Measurements from ENCODE around the gene PUDP. TPM values are rescaled to one million over a fixed set of nuclear protein-coding genes. Genes with fewer than 3 reads are reported as not detected.
"Not testable (repeated sequence)": the region's sequence is repeated elsewhere in the genome, so short reads cannot be mapped to it uniquely, and the experiment has no call there.

Gene PUDP
- total RNA-seq, 4 donors from 2014 or later, result 15.9 to 38.0 (median 23.9) TPM

DNA sequence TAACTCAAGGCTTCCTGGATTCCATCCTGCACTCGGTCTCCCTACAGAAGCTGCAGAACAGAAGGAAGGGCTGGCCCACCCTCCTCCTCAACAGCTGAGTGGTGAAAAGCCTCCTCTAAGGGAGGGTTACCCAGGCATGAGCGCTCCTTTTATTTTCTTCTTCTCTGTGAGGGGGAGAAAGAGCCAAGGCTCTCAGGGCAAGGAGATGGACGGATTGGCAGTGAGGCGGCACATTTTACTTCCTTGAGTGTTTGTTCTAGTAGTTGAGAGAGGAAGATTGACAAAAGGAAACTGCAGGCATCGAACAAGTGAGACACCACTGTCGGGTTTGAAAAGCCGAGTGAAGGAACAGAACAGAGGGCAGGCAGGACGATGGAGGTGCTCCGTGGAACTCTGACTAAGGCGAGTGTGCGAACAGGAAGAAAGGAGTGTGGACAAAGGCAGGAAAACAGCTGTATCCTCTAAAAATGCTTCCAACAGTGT lies 38.9 kb downstream of the PUDP start:
- DNase-seq, result no peak
- peaks cover 0 to 4% (median 0%) of the 10 kb centered on the region in 4 donors for H3K4me1 ChIP-seq
- no peak overlapping the region for H3K27ac ChIP-seq
- no peaks in the 10 kb centered on the region for H3K27me3 ChIP-seq
- no peaks in the 10 kb centered on the region for H3K9me3 ChIP-seq
- H3K4me3 ChIP-seq, result peak overlapping the region in 1 of 4 donors; percentile 14
- no peaks in the 10 kb centered on the region for H3K36me3 ChIP-seq
- TF ChIP-seq, protein P1, sequence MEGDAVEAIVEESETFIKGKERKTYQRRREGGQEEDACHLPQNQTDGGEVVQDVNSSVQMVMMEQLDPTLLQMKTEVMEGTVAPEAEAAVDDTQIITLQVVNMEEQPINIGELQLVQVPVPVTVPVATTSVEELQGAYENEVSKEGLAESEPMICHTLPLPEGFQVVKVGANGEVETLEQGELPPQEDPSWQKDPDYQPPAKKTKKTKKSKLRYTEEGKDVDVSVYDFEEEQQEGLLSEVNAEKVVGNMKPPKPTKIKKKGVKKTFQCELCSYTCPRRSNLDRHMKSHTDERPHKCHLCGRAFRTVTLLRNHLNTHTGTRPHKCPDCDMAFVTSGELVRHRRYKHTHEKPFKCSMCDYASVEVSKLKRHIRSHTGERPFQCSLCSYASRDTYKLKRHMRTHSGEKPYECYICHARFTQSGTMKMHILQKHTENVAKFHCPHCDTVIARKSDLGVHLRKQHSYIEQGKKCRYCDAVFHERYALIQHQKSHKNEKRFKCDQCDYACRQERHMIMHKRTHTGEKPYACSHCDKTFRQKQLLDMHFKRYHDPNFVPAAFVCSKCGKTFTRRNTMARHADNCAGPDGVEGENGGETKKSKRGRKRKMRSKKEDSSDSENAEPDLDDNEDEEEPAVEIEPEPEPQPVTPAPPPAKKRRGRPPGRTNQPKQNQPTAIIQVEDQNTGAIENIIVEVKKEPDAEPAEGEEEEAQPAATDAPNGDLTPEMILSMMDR (IDR thresholded peaks at IDR 0.05), result no peak
- TF ChIP-seq POLR2A (IDR thresholded peaks at IDR 0.05), result no peak

DNA sequence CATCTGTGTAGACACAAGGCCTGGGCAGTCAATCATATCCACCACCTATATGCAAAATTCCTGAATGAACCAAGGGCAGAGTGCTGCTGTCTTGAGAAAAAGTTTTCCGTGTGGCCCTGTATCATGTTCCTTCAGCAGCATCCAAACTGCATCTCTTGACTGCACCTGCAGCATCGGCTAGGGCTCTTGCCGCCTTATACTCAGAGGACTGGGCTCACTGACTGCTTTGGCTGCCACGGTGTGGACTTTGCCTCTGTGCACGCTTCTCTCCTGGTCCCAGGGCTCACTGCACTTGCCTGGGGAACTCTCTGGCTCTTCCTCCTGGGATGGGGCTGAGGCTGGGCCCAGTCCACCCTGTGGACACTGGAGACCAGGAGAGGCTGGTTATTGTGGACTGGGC lies 39.9 kb downstream of the PUDP start:
- TF ChIP-seq POLR2A (IDR thresholded peaks at IDR 0.05), result no peak
- TF ChIP-seq, protein P1 (IDR thresholded peaks at IDR 0.05), result no peak
- Histone ChIP-seq H3K36me3 (no peaks in the 10 kb centered on the region), H3K9me3 (no peaks in the 10 kb centered on the region), H3K4me1 (peaks cover 0 to 4% (median 0%) of the 10 kb centered on the region in 4 donors), H3K27ac (no peak overlapping the region), H3K27me3 (no peaks in the 10 kb centered on the region), H3K4me3 (no peak overlapping the region)
- peak in 2 of 3 donors; percentile 58 to 59 for DNase-seq

DNA sequence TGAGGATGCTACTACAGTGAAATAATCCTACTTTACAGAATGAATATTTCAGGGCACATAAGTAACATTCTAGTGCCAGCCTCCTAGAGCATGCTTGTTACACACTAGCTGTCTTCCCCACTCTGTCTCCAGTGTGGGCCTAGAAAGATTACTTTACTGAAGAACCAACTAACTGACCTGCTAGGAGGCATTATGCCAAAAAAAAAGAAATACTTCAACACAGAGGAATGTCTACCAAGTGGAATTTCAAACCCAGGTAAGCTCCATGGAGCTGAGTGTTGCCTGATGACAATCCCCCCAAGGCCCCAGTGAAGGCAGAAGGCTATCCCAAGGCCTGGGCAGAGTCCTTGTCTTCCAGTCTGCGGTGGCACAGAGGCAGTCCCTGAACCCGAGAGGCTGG lies 41.3 kb downstream of the PUDP start:
- peaks cover 0 to 4% (median 0%) of the 10 kb centered on the region in 4 donors for H3K4me1 ChIP-seq
- no peaks in the 10 kb centered on the region for H3K27me3 ChIP-seq
- no peak for TF ChIP-seq POLR2A (IDR thresholded peaks at IDR 0.05)
- H3K4me3 ChIP-seq, result no peak overlapping the region
- no peaks in the 10 kb centered on the region for H3K9me3 ChIP-seq
- no peak for DNase-seq
- H3K36me3 ChIP-seq, result no peaks in the 10 kb centered on the region
- no peak overlapping the region for H3K27ac ChIP-seq

DNA sequence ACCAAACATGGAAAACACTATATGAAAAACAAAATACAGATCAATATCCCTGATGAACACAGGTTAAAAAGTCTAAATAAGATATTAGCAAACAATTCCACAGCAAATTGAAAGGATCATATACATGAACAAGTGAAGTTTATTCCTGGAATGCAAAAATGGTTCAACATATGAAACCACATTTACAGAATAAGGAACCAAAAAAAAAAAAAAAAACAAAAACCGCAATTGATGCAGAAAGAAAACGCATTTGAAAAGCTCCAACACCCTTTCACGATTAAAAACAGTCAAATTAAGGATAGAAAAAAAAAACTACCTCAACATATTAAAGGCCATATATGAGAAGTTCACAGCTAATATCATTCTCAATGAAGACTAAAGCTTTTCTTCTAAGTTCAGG lies 45.8 kb downstream of the PUDP start:
- TF ChIP-seq POLR2A (IDR thresholded peaks at IDR 0.05), result no peak
- TF ChIP-seq, protein P1 (IDR thresholded peaks at IDR 0.05), result no peak
- no peaks in the 10 kb centered on the region for H3K27me3 ChIP-seq
- no peak for DNase-seq

DNA sequence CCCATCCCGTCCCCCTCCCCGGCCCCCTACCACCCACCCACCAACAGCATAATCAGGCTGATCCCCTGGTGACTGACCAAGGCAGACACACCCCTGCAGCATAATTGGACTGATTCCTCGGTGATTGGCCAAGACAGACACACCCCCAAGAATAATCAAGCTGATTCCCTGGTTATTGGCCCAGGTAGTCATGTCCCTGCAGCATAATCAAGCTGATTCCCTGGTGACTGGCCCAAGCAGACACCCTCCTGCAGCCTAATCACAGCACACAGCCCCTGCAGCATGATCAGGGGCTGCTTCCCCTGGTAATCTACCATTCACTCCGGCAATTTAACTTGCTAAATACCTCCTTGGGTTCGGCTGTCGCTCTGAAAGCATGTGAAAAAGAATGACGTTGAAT lies 47.9 kb downstream of the PUDP start:
- no peaks in the 10 kb centered on the region for H3K27me3 ChIP-seq
- no peaks in the 10 kb centered on the region for H3K4me1 ChIP-seq
- DNase-seq, result no peak
- H3K36me3 ChIP-seq, result no peaks in the 10 kb centered on the region
- TF ChIP-seq, protein P1 (IDR thresholded peaks at IDR 0.05), result no peak
- no peak for TF ChIP-seq POLR2A (IDR thresholded peaks at IDR 0.05)
- no peak overlapping the region for H3K27ac ChIP-seq
- no peak overlapping the region for H3K4me3 ChIP-seq
- H3K9me3 ChIP-seq, result no peaks in the 10 kb centered on the region

More for the DNA sequence above, 45.8 kb downstream of the PUDP start:
- no peaks in the 10 kb centered on the region for H3K36me3 ChIP-seq
- no peak overlapping the region for H3K4me3 ChIP-seq
- H3K9me3 ChIP-seq, result no peaks in the 10 kb centered on the region
- H3K4me1 ChIP-seq, result no peaks in the 10 kb centered on the region
- no peak overlapping the region for H3K27ac ChIP-seq

DNA sequence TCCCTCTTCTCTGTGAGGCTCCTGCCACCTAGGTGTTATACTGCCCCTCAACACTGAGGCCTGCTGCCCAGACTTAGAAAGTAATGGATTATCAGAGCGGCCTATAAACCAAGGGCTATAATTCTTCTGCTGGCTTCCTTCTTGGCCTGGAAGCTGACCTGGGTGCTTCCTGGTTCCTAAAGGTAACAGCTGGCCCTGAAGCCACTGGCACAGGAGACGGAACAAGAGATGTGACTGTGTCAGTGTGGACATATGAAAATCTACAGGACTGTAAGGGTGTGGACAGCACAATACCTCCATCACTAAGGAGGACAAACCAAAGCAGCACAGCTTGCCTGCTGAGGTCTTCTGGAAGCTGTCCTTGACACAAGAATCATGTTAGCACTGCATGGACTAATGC lies 52.3 kb downstream of the PUDP start:
- H3K4me1 ChIP-seq, H3K27ac ChIP-seq, DNase-seq, H3K9me3 ChIP-seq, H3K36me3 ChIP-seq, H3K27me3 ChIP-seq, H3K4me3 ChIP-seq: not testable (repeated sequence)

DNA sequence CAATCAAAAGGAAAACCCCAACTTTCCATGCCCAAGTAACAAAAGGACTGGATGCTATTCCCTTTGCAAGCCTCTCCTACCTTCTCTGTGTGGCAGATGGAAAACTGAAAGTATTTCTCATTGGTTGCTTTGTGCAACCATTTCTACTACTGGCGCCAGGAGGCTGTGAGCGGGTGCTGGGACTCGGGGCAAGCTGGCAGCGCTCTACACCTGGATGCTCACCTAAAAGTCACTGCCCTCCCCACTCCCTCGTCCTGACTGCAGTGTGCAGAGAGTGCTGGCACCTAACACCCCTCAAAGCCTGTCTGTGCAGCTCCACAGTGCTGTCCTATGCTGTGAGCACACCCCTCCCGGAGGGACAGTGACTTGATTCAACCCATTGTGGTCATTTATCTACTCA lies 54.6 kb downstream of the PUDP start:
- H3K36me3 ChIP-seq, result no peaks in the 10 kb centered on the region
- H3K27me3 ChIP-seq, result no peaks in the 10 kb centered on the region
- TF ChIP-seq, protein P1 (IDR thresholded peaks at IDR 0.05), result no peak
- no peak for TF ChIP-seq POLR2A (IDR thresholded peaks at IDR 0.05)
- no peak for DNase-seq
- H3K27ac ChIP-seq, result no peak overlapping the region
- no peaks in the 10 kb centered on the region for H3K4me1 ChIP-seq
- no peaks in the 10 kb centered on the region for H3K9me3 ChIP-seq
- no peak overlapping the region for H3K4me3 ChIP-seq

Data from Peyer's patch (tissue), 4 donors.